HepG2 (cell line): ENCODE results near the gene TPSD1.

ENCODE experiments used
- CREBL2 ChIP-seq: sonication (generic); formaldehyde crosslinking; IDR thresholded peaks from 2 replicates; pipeline ENCODE4 v1.8.1; 2023; ENCODE audit warnings: missing genetic modification reagents, mild to moderate bottlenecking, borderline replicate concordance
- CTCF ChIP-seq: sonication (generic); formaldehyde crosslinking; IDR thresholded peaks from 2 replicates; pipeline ENCODE4 v1.5.0; 2020; ENCODE audit warnings: mild to moderate bottlenecking, missing genetic modification reagents, moderate library complexity
- KAT7 ChIP-seq: IDR thresholded peaks from 2 replicates; pipeline ENCODE4 v1.6.1; 2018; ENCODE audit warnings: borderline replicate concordance, missing compliant biosample characterization
- NCOR1 ChIP-seq: fragments of 200-600 bp; sonication (generic); IDR thresholded peaks from 2 replicates; pipeline ENCODE4 v1.7.0; 2017; ENCODE audit warnings: antibody characterized with exemption, low read length, borderline replicate concordance
- NR1H2 ChIP-seq: sonication (generic); formaldehyde crosslinking; IDR thresholded peaks from 2 replicates; pipeline ENCODE4 v1.8.1; 2022; ENCODE audit warnings: low read depth, missing genetic modification reagents, borderline replicate concordance
- STAT6 ChIP-seq: sonication (generic); formaldehyde crosslinking; IDR thresholded peaks from 2 replicates; pipeline ENCODE4 v1.4.0; 2020; ENCODE audit warnings: missing genetic modification reagents, mild to moderate bottlenecking, borderline replicate concordance
- SUZ12 ChIP-seq: fragments of 150-350 bp; IDR thresholded peaks from 2 replicates; pipeline ENCODE4 v1.6.1; 2014; ENCODE audit warnings: low read depth, low read length
- TAF1 ChIP-seq: sonication (generic); formaldehyde crosslinking; IDR thresholded peaks from 2 replicates; pipeline ENCODE4 v1.4.0; 2020; ENCODE audit warnings: missing genetic modification reagents
- ZNF430 ChIP-seq: sonication (generic); formaldehyde crosslinking; IDR thresholded peaks from 2 replicates; pipeline ENCODE4 v1.9.0; 2021; ENCODE audit warnings: mild to moderate bottlenecking, missing genetic modification reagents
- ZNF619 ChIP-seq: sonication (generic); formaldehyde crosslinking; IDR thresholded peaks from 2 replicates; pipeline ENCODE4 v1.4.0; 2020; ENCODE audit warnings: mild to moderate bottlenecking, missing genetic modification reagents
- ZNF639 ChIP-seq: conservative IDR thresholded peaks from 2 replicates; pipeline ENCODE4 v1.6.1; 2018; ENCODE audit warnings: missing genetic modification reagents
- ZNF704 ChIP-seq: sonication (generic); formaldehyde crosslinking; IDR thresholded peaks from 2 replicates; pipeline ENCODE4 v1.8.1; 2023; ENCODE audit warnings: mild to moderate bottlenecking, inconsistent platforms, moderate library complexity, missing genetic modification reagents, borderline replicate concordance

- TF ChIP-seq KAT7 (CRISPR knock-in tag) (no peak), ZNF430 (CRISPR knock-in tag) (no peak), SUZ12 (no peak), CTCF (CRISPR knock-in tag) (no peak), ZNF704 (CRISPR knock-in tag) (no peak), TAF1 (CRISPR knock-in tag) (no peak), ZNF639 (CRISPR knock-in tag) (no peak), CREBL2 (CRISPR knock-in tag) (no peak), NR1H2 (CRISPR knock-in tag) (no peak), ZNF619 (CRISPR knock-in tag) (no peak), NCOR1 (no peak), STAT6 (CRISPR knock-in tag) (no peak)
Measured at GRCh38 chr16:1277617-1278282, 21.9 kb downstream of the TPSD1 start.
